ENCODE data around the gene SUSD1. TPM values are rescaled to one million over a fixed set of nuclear protein-coding genes. Genes with fewer than 3 reads are reported as not detected.

SUSD1 gene
- total and polyA plus RNA-seq, 9 of the 15 experiments (the other 6 are each of a cell fraction or from before 2014, with no cell fraction given), result 10.9 to 44.4 (median 36.1) TPM

GRCh38 chr9:112212926-112213325 lies 37.8 kb upstream of the SUSD1 start (continued):
- TF ChIP-seq PHF8 (IDR thresholded peaks at IDR 0.05; ENCODE audit: borderline replicate concordance, low read length), result no peak
- TF ChIP-seq MAFF (IDR thresholded peaks at IDR 0.05; ENCODE audit: low read length), result peak; percentile 66
- no peak for TF ChIP-seq DIDO1 (tag; IDR thresholded peaks at IDR 0.05; ENCODE audit: low read depth)
- no peak for TF ChIP-seq HNRNPH1 (optimal IDR thresholded peaks at IDR 0.05; ENCODE audit: low read depth, low read length)
- TF ChIP-seq CCNT2 (IDR thresholded peaks at IDR 0.05; ENCODE audit: borderline replicate concordance, extremely low read depth, insufficient read length, low read depth, low read length), result no peak
- no peak for TF ChIP-seq XRCC4 (IDR thresholded peaks at IDR 0.05; ENCODE audit: extremely low read depth, insufficient read depth, insufficient read length)
- no peak for TF ChIP-seq SRSF1 (IDR thresholded peaks at IDR 0.05; ENCODE audit: low read depth, low read length)
- no peak for TF ChIP-seq FOSL1 (tag; conservative IDR thresholded peaks at IDR 0.05)
- TF ChIP-seq MAFG (tag; conservative IDR thresholded peaks at IDR 0.05), result peak; percentile 75
- TF ChIP-seq ASH1L (IDR thresholded peaks at IDR 0.05; ENCODE audit: borderline replicate concordance, low read depth, partially characterized antibody), result no peak
- TF ChIP-seq C11orf30 (IDR thresholded peaks at IDR 0.05; ENCODE audit: low read depth), result peak; percentile 68
- no peak for TF ChIP-seq HNRNPL (IDR thresholded peaks at IDR 0.05; ENCODE audit: low read depth, low read length)
- no peak for TF ChIP-seq NFRKB (IDR thresholded peaks at IDR 0.05; ENCODE audit: low read depth)

GRCh38 chr9:112207451-112207850 lies 32.4 kb upstream of the SUSD1 start:
- Histone ChIP-seq H3K9me1 (ENCODE audit: control insufficient read depth, insufficient read depth, low read length) (no peaks in the 10 kb centered on the region), H3K9me3 (replicated peaks; ENCODE audit: control insufficient read depth, insufficient read depth, low read depth, low read length) (no peaks in the 10 kb centered on the region), H3K4me2 (ENCODE audit: insufficient read depth, low read length) (no peak overlapping the region), H2AFZ (ENCODE audit: low read depth, low read length) (no peak overlapping the region), H3K9ac (ENCODE audit: insufficient read depth in 1 of 2, low read depth in 2 of 2, low read length in 2 of 2) (no peak overlapping the region), H3K4me3 (no peak overlapping the region), H3K27me3 (ENCODE audit: control insufficient read depth in 2 of 2, insufficient read depth in 2 of 2, low read length in 2 of 2) (no peaks in the 10 kb centered on the region), H3K79me2 (ENCODE audit: control insufficient read depth, insufficient read depth, low read length) (no peaks in the 10 kb centered on the region), H3K36me3 (ENCODE audit: control insufficient read depth, insufficient read depth, low read length) (peaks cover 32% of the 10 kb centered on the region; the same call in 2 of the 3 replicates), H3K4me1 (replicated peaks in 1 of 2; ENCODE audit: control insufficient read depth in 2 of 2, insufficient read depth in 2 of 2, low read length in 2 of 2) (no peaks in the 10 kb centered on the region), H4K20me1 (replicated peaks; ENCODE audit: control insufficient read depth, insufficient read depth, low read length) (no peaks in the 10 kb centered on the region), H3K27ac (ENCODE audit: extremely low read depth, low read depth, low read length) (no peak overlapping the region)
- CTCF ChIA-PET (ENCODE audit: low intra/inter-chr PET ratio), result no interaction called here
- POLR2A ChIA-PET, result interaction anchor here (1.0 to 1.5 kb wide), 3 partner anchors 11 to 19 kb away, joined by 3 to 4 read pairs (median 3); no protein-coding TSS in a partner anchor
- in situ Hi-C loops (cut with MboI), result no loop called here
- intact Hi-C loops (cut with micrococcal nuclease), result no loop called here
- WGBS (ENCODE audit: insufficient coverage, low coverage, missing lambda C conversion rate), result 85% methylated on average over 1 of the region's 1 CpG
- BruUV-seq (replicated peaks), result no TSS peak
- ATAC-seq, result no peak
- DNase-seq (ENCODE audit: extremely low read depth in 1 of 4, low spot score in 3 of 4), result no peak
- FAIRE-seq, result no peak
- no peak for TF ChIP-seq ZHX1 (conservative IDR thresholded peaks at IDR 0.05; ENCODE audit: low read length)
- no peak for TF ChIP-seq ZBTB17 (CRISPR knock-in tag; IDR thresholded peaks at IDR 0.05)
- no peak for TF ChIP-seq NELFE (IDR thresholded peaks at IDR 0.05; ENCODE audit: insufficient read depth, insufficient read length)

Measured in K562 (cell line).